IMR-90 (cell line): ENCODE results near the gene XPO6. TPM values are rescaled to one million over a fixed set of nuclear protein-coding genes. Genes with fewer than 3 reads are reported as not detected.

ENCODE experiments used
- ATAC-seq: fragments of 200-7000 bp; cut with Tn5 transposase; 2 replicates; pipeline ENCODE4 v1.9.1; 2020; ENCODE audit warnings: low read depth, mild to moderate bottlenecking, moderate library complexity
- BruUV-seq: library from RNA; stranded (reverse); fragments of 400-500 nt; replicated peaks from 2 replicates; lab custom pipeline; 2021; lab: Mats Ljungman, UMichigan
- CTCF ChIA-PET: fragments of 300-600 bp; formaldehyde crosslinking; extraction: SDS; loops from one replicate; lab custom pipeline; 2021; ENCODE audit warnings: antibody characterized with exemption; lab: Yijun Ruan, JAX
- POLR2A ChIA-PET: fragments of 300-600 bp; sonication (Branson Sonifier 250); formaldehyde crosslinking; loops from one replicate; lab custom pipeline; 2022; ENCODE audit warnings: antibody characterized with exemption; ENCODE audit not compliant: unreplicated experiment; lab: Charles Lee
- DNase-seq: peaks from one replicate; pipeline ENCODE4 v3.0.0; 2013
- H2AFZ ChIP-seq: replicated peaks from 2 replicates; pipeline ENCODE3; 2013; ENCODE audit warnings: low read length, mild to moderate bottlenecking; ENCODE audit not compliant: poor library complexity
- H2AK5ac ChIP-seq: 2 replicates; pipeline ENCODE4 v1.6.1; 2013; ENCODE audit warnings: low read depth, low read length, inconsistent platforms
- H2AK9ac ChIP-seq: replicated peaks from 2 replicates; pipeline ENCODE3; 2013; ENCODE audit warnings: mild to moderate bottlenecking, low read depth, low read length, moderate library complexity; ENCODE audit not compliant: poor library complexity
- H2BK120ac ChIP-seq: 2 replicates; pipeline ENCODE4 v1.6.1; 2013; ENCODE audit warnings: low read depth, low read length, inconsistent platforms
- H2BK15ac ChIP-seq: 3 replicates; pipeline ENCODE4 v1.6.1; 2013; ENCODE audit warnings: low read depth, low read length, inconsistent platforms
- H2BK20ac ChIP-seq: 2 replicates; pipeline ENCODE4 v1.6.1; 2013; ENCODE audit warnings: low read depth, mild to moderate bottlenecking, inconsistent platforms, low read length, moderate library complexity
- H2BK5ac ChIP-seq: 2 replicates; pipeline ENCODE4 v1.6.1; 2013; ENCODE audit warnings: mild to moderate bottlenecking, low read depth, low read length, inconsistent platforms; ENCODE audit not compliant: poor library complexity, severe bottlenecking
- H3K14ac ChIP-seq: replicated peaks from 2 replicates; pipeline ENCODE4 v1.6.1; 2013; ENCODE audit warnings: low read depth, low read length, inconsistent platforms
- H3K18ac ChIP-seq: 2 replicates; pipeline ENCODE4 v1.6.1; 2013; ENCODE audit warnings: low read depth, low read length, control low read depth
- H3K23ac ChIP-seq: 2 replicates; pipeline ENCODE4 v1.6.1; 2013; ENCODE audit warnings: low read depth, low read length, inconsistent platforms
- H3K27ac ChIP-seq: 2 replicates; pipeline ENCODE4 v1.5.1; 2013; ENCODE audit warnings: mild to moderate bottlenecking, control low read depth, low read length; ENCODE audit not compliant: insufficient read depth
- H3K27me3 ChIP-seq: 2 replicates; pipeline ENCODE4 v1.6.1; 2013; ENCODE audit warnings: low read length; ENCODE audit not compliant: control insufficient read depth, insufficient read depth
- H3K36me3 ChIP-seq: 2 replicates; pipeline ENCODE4 v1.6.1; 2013; ENCODE audit warnings: low read length, mixed read lengths; ENCODE audit not compliant: control insufficient read depth, insufficient read depth
- H3K4ac ChIP-seq: 2 replicates; pipeline ENCODE4 v1.6.1; 2013; ENCODE audit warnings: low read depth, low read length, inconsistent platforms
- H3K4me1 ChIP-seq: 2 replicates; pipeline ENCODE4 v1.6.1; 2013; ENCODE audit warnings: low read length, mixed read lengths; ENCODE audit not compliant: control insufficient read depth, insufficient read depth
- H3K4me2 ChIP-seq: 2 replicates; pipeline ENCODE4 v1.6.1; 2013; ENCODE audit warnings: low read depth, mild to moderate bottlenecking, control low read depth, low read length, moderate library complexity
- H3K4me3 ChIP-seq: 2 replicates; pipeline ENCODE4 v1.5.1; 2013; ENCODE audit warnings: low read depth, mild to moderate bottlenecking, control low read depth, low read length, moderate library complexity; ENCODE audit not compliant: insufficient read depth
- H3K56ac ChIP-seq: 2 replicates; pipeline ENCODE4 v1.6.1; 2013; ENCODE audit warnings: low read length, inconsistent platforms; ENCODE audit not compliant: insufficient read depth; ENCODE audit errors: extremely low read depth
- H3K79me1 ChIP-seq, 2 experiments: 2 replicates each; pipeline ENCODE4 v1.6.1; 2013; ENCODE audit warnings: low read length in 2 of 2, inconsistent platforms in 1 of 2, low read depth in 1 of 2
- H3K9ac ChIP-seq: 2 replicates; pipeline ENCODE4 v1.6.1; 2013; ENCODE audit warnings: low read depth, low read length, control low read depth
- H3K9me1 ChIP-seq: 2 replicates; pipeline ENCODE4 v1.6.1; 2013; ENCODE audit warnings: low read length, inconsistent platforms; ENCODE audit not compliant: insufficient read depth
- H3K9me3 ChIP-seq: 2 replicates; pipeline ENCODE4 v1.6.1; 2013; ENCODE audit warnings: low read length; ENCODE audit not compliant: control insufficient read depth, insufficient read depth
- H4K20me1 ChIP-seq: 2 replicates; pipeline ENCODE4 v1.6.1; 2013; ENCODE audit warnings: low read length, inconsistent platforms; ENCODE audit not compliant: insufficient read depth
- H4K5ac ChIP-seq: 2 replicates; pipeline ENCODE4 v1.6.1; 2013; ENCODE audit warnings: mild to moderate bottlenecking, low read depth, low read length, control low read depth
- H4K8ac ChIP-seq, 2 experiments: 2 replicates each; pipeline ENCODE4 v1.6.1; 2013; ENCODE audit warnings: low read depth in 2 of 2, low read length in 2 of 2, control low read depth in 1 of 2, inconsistent platforms in 1 of 2
- H4K91ac ChIP-seq: 2 replicates; pipeline ENCODE4 v1.6.1; 2013; ENCODE audit warnings: low read depth, low read length, inconsistent platforms; ENCODE audit not compliant: insufficient read depth
- BHLHE40 ChIP-seq: fragments of 150-350 bp; IDR thresholded peaks from 2 replicates; pipeline ENCODE4 v1.6.1; 2016; ENCODE audit warnings: mild to moderate bottlenecking, low read depth, low read length
- CEBPB ChIP-seq: IDR thresholded peaks from 2 replicates; pipeline ENCODE4 v1.6.1; 2012; ENCODE audit warnings: low read depth, low read length, improper control_type of control experiment
- CHD1 ChIP-seq: IDR thresholded peaks from 2 replicates; pipeline ENCODE4 v1.6.1; 2012; ENCODE audit warnings: low read depth, low read length, improper control_type of control experiment
- CTCF ChIP-seq: conservative IDR thresholded peaks from 2 replicates; pipeline ENCODE4 v1.5.1; 2012; ENCODE audit warnings: mild to moderate bottlenecking, low read depth, low read length, improper control_type of control experiment
- ELK1 ChIP-seq: fragments of 150-350 bp; IDR thresholded peaks from 2 replicates; pipeline ENCODE4 v1.6.1; 2016; ENCODE audit warnings: low read depth, mild to moderate bottlenecking, low read length, moderate library complexity, borderline replicate concordance
- FOS ChIP-seq: fragments of 150-350 bp; IDR thresholded peaks from 2 replicates; pipeline ENCODE4 v1.6.1; 2016; ENCODE audit warnings: low read depth, low read length
- MAFK ChIP-seq: IDR thresholded peaks from 2 replicates; pipeline ENCODE4 v1.6.1; 2012; ENCODE audit warnings: low read depth, low read length, improper control_type of control experiment
- MAZ ChIP-seq: IDR thresholded peaks from 2 replicates; pipeline ENCODE4 v1.6.1; 2012; ENCODE audit warnings: low read depth, mild to moderate bottlenecking, low read length, improper control_type of control experiment, moderate library complexity, borderline replicate concordance
- MXI1 ChIP-seq: IDR thresholded peaks from 2 replicates; pipeline ENCODE4 v1.6.1; 2012; ENCODE audit warnings: low read depth, mild to moderate bottlenecking, low read length, moderate library complexity, borderline replicate concordance
- NFE2L2 ChIP-seq: fragments of 150-350 bp; IDR thresholded peaks from 2 replicates; pipeline ENCODE4 v1.6.1; 2016; ENCODE audit warnings: low read depth, mild to moderate bottlenecking, low read length
- POLR2A ChIP-seq: IDR thresholded peaks from 2 replicates; pipeline ENCODE4 v1.6.1; 2012; ENCODE audit warnings: mild to moderate bottlenecking, low read depth, low read length
- RAD21 ChIP-seq: IDR thresholded peaks from 2 replicates; pipeline ENCODE4 v1.6.1; 2012; ENCODE audit warnings: low read length, improper control_type of control experiment
- RCOR1 ChIP-seq: IDR thresholded peaks from 2 replicates; pipeline ENCODE4 v1.6.1; 2012; ENCODE audit warnings: mild to moderate bottlenecking, low read length, improper control_type of control experiment; ENCODE audit not compliant: insufficient replicate concordance
- RFX5 ChIP-seq: IDR thresholded peaks from 2 replicates; pipeline ENCODE4 v1.8.0; 2012; ENCODE audit warnings: low read depth, mild to moderate bottlenecking, low read length, moderate library complexity
- SMC3 ChIP-seq: fragments of 150-350 bp; IDR thresholded peaks from 2 replicates; pipeline ENCODE4 v1.6.1; 2016; ENCODE audit warnings: low read depth, mild to moderate bottlenecking, antibody characterized with exemption, low read length, moderate library complexity
- USF2 ChIP-seq: fragments of 150-350 bp; IDR thresholded peaks from 2 replicates; pipeline ENCODE4 v1.6.1; 2017; ENCODE audit warnings: mild to moderate bottlenecking, antibody characterized with exemption, low read length, low read depth
- WGBS, 2 experiments: methylation state at CpG; one replicate each; pipeline versions ENCODE4 v1.1.5 to v1.1.7; 2013; ENCODE audit warnings: missing lambda C conversion rate in 2 of 2; ENCODE audit not compliant: insufficient read length in 1 of 2; ENCODE audit errors: extremely low coverage in 2 of 2; 5-methylcytosine and 5-hydroxymethylcytosine counted together
- dilution Hi-C: fragments of 300-500 bp; cut with HindIII; formaldehyde crosslinking; loops from one replicate; pipeline ENCODE4 v1.14.3; 2018; ENCODE audit warnings: low sequenced_read_pairs; ENCODE audit not compliant: unreplicated experiment
- in situ Hi-C: fragments of 300-500 bp; cut with MboI; formaldehyde crosslinking; loops from 3 replicates; pipeline ENCODE4 v1.14.3; 2019; ENCODE audit warnings: low sequenced_read_pairs, inconsistent platforms, mixed read lengths
- intact Hi-C: fragments of 100-400 bp; cut with micrococcal nuclease; formaldehyde crosslinking; loops from 2 replicates; pipeline ENCODE4 v1.10.0; 2022
- polyA plus RNA-seq, 3 experiments: library from polyadenylated mRNA; depleted of rRNA; stranded (reverse); fragments of >200 nt; gene quantifications; 2 replicates each; pipeline ENCODE4 v1.2.3, GENCODE V29; 2012; ENCODE audit warnings: low replicate concordance in 1 of 3
- total RNA-seq: library from RNA; depleted of rRNA; stranded (reverse); fragments of >200 nt; gene quantifications from 2 replicates; pipeline ENCODE4 v1.2.3, GENCODE V29; 2012

The XPO6 gene
- total and polyA plus RNA-seq, 2 of the 4 experiments (the other 2 are of a cell fraction) = 108 to 184 TPM

- H3K23ac ChIP-seq = no peak overlapping the region
- H4K8ac ChIP-seq = no peak overlapping the region
- BruUV-seq = no TSS peak
- ChIA-PET POLR2A (no interaction called here), CTCF (no interaction called here)
- peaks cover 11% of the 10 kb centered on the region for H3K9me1 ChIP-seq
- dilution Hi-C loops (no loop called here), intact Hi-C loops (loop anchor here (5.0 kb wide), 1 partner anchor 99 kb away; the partner anchor contains the start of gene XPO6), in situ Hi-C loops (no loop called here)
- H3K4me1 ChIP-seq = peaks cover 10% of the 10 kb centered on the region
- no peak overlapping the region for H3K56ac ChIP-seq
- H3K36me3 ChIP-seq = peaks cover 59% of the 10 kb centered on the region
- ATAC-seq = no peak
- no peak overlapping the region for H2AFZ ChIP-seq
- 100% methylated on average over 2 of the region's 10 CpGs; no CpG with 5 or more reads in 1 of the 2 experiments for WGBS, 2 experiments
- H3K9ac ChIP-seq = no peak overlapping the region
- H4K91ac ChIP-seq = no peak overlapping the region
- no peak overlapping the region for H4K5ac ChIP-seq
- H3K4me3 ChIP-seq = no peak overlapping the region
- no peak overlapping the region for H3K27ac ChIP-seq
- H3K27me3 ChIP-seq = no peaks in the 10 kb centered on the region
- no peak overlapping the region for H3K18ac ChIP-seq
- H2BK120ac ChIP-seq = no peak overlapping the region
- H2BK15ac ChIP-seq = no peak overlapping the region
- no peak overlapping the region for H2AK9ac ChIP-seq
- no peak for TF ChIP-seq CHD1
- no peak for TF ChIP-seq RAD21
- no peak for TF ChIP-seq USF2
- no peak for TF ChIP-seq SMC3
- no peak for TF ChIP-seq MAZ
- TF ChIP-seq ELK1 = no peak
- TF ChIP-seq MAFK = no peak
- no peak for TF ChIP-seq CTCF
- no peak for TF ChIP-seq RFX5
- TF ChIP-seq POLR2A = no peak
- TF ChIP-seq RCOR1 = no peak
- TF ChIP-seq BHLHE40 = no peak
- TF ChIP-seq CEBPB = no peak
- TF ChIP-seq FOS = no peak
- no peak for TF ChIP-seq NFE2L2
- TF ChIP-seq MXI1 = no peak
- peaks cover 17% of the 10 kb centered on the region for H4K20me1 ChIP-seq
- H2AK5ac ChIP-seq = no peak overlapping the region
- no peaks in the 10 kb centered on the region for H3K9me3 ChIP-seq
- no peak overlapping the region for H3K14ac ChIP-seq
- no peak overlapping the region for H2BK20ac ChIP-seq
- H3K4me2 ChIP-seq = no peak overlapping the region
- no peak for DNase-seq
- peaks cover 43 to 67% of the 10 kb centered on the region in 2 experiments for H3K79me1 ChIP-seq
- H2BK5ac ChIP-seq = no peak overlapping the region
- H3K4ac ChIP-seq = no peak overlapping the region
These were observed 98.9 kb downstream of the XPO6 start for GRCh38 chr16:28112908-28113307.
